ENCODE measurements around the gene CDK4. TPM values are rescaled to one million over a fixed set of nuclear protein-coding genes. Genes with fewer than 3 reads are reported as not detected.
"Not testable (repeated sequence)": the region's sequence is repeated elsewhere in the genome, so short reads cannot be mapped to it uniquely, and the experiment has no call there.

Gene CDK4
- total RNA-seq, 1 donor from 2014 or later = 59.0 TPM

DNA sequence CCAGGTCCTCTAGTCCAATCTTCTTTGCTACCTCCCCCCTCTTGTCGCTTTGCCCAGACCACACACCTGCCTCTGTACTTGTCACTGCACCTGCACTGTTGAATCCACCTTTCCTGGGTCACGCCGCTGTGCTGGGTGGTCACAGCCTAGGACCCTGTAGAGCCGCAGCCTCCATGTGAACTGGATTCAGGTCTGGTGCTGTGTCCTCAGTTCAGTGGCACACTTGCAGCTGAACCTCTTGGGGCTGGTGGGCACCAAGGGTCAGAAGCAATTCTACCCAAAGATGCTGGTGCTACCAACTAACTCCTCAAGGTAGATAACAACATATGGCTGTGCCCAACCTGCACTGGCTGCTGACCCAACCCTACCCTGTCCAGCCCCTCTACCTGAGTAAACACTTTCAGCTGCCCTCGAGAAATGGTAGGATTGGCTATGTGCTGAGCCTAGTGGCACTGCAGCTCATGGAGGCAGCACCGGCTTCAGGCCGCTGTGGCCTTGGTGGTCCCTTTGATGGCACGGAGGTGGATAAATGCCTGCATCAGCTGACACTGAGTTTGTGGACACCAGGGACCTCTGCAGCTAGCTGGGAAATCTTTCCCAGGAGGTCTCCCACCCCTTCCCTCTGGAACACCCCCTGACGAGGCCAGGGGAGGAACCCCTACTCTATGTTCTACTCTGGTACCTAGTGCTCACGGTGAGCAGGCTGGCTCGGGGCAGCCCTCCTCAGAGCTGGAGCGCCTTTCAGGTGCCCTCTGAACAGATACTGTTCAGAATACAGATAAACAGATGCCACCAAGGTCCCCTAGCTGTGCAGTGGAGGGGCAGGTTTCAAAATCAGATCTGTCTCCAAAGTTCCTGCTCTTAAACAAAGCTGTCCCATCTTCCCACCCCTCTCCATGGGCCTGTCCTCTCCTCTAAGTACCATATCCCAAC, 27.8 kb downstream of the CDK4 start:
- no peak for DNase-seq

DNA sequence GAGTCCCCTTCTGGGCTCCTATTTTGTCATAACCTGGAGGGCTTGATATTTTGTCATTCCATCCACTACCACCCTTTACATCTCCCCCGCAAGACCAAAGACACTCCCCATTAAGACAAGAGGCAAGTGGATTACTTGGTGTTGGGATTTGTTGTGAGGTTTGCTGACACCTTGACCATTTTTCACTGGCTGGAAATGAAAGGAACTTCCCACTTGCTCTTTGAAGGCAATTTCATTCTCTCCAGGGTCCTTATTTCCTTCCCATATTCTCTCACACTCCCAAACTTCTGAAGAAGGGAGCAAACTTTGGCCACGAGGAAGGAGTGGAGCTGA, 28.5 kb downstream of the CDK4 start:
- no peak for DNase-seq

DNA sequence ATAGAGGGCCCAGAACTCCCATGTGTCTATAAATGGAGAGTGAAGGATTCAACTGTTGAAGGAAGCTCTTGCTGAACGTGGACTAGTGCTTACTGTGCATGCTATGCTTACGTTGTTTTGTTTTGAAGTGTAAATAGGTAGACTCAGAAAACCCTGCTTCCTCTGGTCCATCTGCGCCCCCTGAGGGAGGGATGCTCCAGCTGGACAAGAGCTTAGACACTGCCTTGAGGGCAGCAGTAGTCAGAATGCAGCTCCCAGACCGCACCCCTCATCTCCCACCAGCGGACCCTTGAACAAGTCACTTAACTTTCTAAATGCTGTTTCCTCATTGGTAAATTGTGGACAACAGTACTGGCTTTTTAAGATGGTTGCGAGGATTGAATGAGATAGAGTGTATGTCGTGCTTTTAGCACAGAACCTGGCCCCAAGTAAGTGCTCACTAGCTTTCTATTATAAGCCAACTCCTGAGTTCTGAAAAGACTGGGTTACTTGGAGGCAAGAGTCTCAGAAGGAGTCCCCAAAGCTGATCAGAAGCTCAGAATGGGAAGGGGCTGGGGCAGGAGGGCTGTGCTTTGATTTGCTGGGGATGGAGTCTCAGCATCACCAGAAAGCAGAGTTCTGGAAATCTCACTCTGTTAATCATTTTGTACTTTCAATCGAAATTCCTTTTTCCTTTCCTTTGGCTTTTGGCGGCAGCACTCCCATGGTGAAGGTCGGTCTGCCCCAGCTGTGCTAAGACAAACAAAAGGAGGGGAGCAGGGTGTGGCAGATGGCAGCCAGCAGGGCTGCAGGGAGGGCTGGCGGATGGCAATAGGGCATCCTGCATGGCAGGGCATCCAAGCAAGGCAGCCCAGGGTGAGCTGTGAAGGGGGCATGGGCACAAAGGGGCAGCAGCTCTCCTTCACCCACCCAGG, 29.1 kb downstream of the CDK4 start:
- no peak for DNase-seq

DNA sequence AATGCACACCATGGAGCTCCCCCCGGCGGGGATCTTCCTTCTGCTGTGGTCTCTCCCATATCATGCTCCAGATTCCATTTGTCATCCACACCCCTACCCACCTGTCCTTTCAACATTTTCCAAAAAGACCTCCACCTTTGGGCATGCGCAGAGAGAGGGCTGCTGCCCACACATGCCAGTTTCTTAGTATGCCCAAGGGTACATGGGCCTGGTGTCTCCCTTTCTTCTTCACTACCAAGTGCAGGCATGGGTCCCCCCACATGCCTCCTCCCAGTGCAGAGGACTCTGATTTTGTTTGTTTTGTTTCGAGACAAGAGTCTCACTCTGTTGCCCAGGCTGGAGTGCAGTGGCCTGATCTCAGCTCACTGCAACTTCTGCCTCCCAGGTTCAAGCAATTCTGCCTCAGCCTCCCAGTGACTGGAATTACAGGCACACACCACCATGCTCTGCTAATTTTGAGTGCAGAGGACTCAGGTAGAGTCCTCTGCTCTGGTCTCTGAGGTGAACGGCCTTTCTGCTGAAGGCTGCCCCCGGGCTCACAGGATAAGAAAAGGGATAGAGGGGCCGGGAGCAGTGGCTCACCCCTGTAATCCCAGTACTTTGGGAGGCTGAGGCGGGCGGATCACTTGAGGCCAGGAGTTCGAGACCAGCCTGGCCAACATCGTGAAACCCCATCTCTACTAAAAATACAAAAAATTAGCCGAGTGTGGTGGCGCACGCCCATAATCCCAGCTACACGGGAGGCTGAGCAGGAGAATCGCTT, 30.1 kb downstream of the CDK4 start:
- not testable (repeated sequence) for DNase-seq

DNA sequence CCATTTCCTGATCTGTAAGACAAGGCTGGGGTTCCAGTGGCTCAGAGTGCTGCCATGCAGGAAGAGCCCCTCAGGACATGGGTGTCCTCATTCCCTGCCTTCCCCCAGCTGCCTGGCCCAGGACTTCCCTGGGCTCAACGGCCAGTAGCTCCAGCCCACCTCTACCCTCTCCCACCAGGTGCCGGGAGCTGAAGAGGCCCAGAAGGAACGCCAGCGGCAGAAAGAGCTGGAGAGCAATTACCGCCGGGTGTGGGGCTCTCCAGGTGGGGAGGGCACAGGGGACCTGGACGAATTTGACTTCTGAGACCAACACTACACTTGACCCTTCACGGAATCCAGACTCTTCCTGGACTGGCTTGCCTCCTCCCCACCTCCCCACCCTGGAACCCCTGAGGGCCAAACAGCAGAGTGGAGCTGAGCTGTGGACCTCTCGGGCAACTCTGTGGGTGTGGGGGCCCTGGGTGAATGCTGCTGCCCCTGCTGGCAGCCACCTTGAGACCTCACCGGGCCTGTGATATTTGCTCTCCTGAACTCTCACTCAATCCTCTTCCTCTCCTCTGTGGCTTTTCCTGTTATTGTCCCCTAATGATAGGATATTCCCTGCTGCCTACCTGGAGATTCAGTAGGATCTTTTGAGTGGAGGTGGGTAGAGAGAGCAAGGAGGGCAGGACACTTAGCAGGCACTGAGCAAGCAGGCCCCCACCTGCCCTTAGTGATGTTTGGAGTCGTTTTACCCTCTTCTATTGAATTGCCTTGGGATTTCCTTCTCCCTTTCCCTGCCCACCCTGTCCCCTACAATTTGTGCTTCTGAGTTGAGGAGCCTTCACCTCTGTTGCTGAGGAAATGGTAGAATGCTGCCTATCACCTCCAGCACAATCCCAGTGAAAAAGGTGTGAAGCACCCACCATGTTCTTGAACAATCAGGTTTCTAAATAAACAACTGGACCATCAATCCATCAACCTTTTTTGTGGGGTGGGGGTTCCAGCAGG, 31.2 kb downstream of the CDK4 start:
- no peak for DNase-seq

DNA sequence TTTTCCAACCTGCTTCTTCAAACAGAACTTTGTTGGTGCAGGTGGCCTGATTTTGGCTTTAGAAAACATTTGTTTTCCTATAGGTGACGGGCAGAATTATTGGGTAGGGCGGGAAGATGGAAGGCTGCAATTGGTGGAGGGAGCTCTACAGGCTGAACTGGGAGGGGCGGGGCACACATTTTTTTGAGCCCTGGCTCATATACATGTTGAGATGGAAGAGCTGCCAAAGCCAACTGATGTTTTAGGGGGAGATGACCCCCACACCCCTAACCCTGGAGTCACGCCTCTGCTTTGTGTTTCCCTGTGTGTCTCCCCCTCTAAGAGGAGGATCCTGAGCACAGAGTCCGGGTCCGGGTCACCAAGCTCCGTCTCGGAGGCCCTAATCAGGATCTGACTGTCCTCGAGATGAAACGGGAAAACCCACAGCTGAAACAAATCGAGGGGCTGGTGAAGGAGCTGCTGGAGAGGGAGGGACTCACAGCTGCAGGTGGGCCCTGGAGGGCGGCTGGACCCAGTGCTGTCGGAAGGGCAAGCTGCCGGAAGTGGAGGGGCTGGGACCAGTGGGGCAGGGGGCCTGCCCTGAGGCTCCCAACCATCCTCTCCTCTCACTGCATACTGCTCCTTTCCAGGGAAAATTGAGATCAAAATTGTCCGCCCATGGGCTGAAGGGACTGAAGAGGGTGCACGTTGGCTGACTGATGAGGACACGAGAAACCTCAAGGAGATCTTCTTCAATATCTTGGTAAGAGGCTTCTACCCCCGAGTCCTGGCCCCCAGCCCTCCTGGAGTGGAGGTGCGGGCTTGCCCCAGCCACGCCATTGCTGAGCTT, 32.1 kb downstream of the CDK4 start:
- no peak for DNase-seq

DNA sequence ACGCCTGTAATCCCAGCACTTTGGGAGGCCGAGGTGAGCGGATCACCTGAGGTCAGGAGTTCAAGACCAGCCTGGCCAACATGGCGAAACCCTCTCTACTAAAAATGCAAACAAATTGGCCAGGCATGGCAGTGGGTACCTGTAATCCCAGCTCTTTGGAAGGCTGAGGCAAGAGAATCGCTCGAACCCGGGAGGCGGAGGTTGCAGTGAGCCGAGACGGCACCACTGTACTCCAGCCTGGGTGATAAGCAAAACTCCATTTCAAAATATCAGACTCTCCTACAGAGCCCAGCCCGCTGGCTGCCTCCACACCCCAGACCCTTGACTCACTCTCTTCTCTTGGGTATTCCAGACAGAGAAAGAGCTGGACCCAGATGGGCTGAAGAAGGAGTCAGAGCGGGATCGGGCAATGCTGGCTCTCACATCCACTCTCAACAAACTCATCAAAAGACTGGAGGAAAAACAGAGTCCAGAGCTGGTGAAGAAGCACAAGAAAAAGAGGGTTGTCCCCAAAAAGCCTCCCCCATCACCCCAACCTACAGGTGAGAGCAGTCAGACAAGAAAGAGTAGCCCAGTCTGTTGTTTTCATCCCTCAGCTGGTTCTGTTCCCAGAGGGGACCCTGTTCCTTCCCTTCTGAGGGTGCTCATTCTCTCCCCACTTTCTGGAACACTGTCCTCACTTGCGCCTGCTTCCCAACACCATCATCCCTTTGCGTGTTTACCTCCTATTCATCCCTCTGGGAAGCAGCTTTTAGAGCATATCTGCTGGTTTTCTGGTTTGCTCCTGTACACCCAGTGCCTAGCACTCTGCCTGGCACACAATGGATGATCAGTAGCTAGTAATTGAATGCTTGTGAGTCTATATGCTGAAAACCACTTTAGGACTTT, 33.2 kb downstream of the CDK4 start:
- no peak for DNase-seq

DNA sequence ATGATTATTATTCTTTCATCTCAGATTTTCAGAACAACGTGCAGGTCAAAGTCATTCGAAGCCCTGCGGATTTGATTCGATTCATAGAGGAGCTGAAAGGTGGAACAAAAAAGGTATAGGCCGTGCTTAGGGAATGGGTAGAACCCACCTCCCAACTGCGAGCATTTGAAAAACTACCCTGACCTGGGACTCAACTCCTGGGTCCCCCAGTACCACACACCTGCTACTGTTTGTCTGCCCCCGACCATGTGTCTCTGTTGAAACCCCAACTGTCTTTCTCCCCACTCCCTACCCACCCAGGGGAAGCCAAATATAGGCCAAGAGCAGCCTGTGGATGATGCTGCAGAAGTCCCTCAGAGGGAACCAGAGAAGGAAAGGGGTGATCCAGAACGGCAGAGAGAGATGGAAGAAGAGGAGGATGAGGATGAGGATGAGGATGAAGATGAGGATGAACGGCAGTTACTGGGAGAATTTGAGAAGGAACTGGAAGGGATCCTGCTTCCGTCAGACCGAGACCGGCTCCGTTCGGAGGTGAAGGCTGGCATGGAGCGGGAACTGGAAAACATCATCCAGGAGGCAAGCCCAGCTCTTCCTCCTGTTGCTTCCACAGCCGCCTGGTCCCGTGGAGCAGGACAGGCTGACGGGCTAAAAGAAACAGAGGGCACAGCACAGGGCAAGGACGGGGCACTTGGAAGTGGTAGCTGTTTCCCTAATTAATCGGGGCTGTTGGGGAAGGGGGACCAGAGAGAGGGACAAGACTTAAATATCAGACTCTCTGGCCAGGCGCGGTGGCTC, 34.1 kb downstream of the CDK4 start:
- no peak for DNase-seq

DNA sequence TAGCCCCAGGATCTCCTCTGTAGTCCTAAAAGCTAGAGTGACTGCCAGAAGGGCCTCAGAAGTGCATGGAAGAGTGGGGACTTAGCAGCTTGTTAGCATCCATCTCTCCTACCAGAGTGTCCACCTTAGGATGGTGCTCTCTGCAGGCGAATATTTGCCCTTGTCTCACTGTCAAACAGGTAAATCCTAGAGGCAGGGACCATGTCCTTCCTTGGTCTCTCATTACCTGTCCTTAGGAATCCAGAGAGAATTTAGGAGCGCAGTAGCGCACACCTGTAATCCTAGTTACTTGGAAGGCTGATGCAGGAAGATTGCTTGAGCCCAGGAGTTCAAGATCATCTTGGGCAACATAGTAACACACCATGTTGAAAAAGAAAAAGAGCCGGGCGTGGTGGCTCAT, 35.0 kb downstream of the CDK4 start:
- DNase-seq = no peak

DNA sequence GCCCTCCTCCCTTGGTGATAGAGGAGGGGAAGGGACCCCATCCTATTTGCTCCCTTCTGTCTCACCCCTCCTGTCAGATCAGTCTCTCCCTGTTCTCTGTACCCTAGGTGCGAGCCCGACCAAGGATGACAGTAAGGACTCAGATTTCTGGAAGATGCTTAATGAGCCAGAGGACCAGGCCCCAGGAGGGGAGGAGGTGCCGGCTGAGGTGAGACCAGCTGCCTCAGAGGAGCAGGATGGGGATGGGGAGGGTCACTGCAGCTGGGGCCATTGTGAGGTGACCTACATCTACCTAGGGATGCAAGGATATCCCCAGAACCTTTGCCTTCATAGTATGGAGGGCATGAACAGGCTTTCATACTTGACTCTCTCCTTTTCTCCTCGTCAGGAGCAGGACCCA, 35.8 kb downstream of the CDK4 start:
- DNase-seq = no peak

DNA sequence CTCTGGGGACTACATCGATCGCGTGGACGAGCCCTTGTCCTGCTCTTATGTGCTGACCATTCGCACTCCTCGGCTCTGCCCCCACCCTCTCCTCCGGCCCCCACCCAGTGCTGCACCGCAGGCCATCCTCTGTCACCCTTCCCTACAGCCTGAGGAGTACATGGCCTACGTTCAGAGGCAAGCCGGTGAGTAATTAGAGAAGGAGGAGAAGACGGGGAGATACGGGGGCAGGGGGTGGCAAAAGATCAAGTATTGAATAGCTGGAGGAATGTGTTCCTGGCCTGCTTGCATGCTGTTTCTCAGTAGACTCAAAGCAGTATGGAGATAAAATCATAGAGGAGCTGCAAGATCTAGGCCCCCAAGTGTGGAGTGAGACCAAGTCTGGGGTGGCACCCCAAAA, 36.3 kb downstream of the CDK4 start:
- no peak for DNase-seq

DNA sequence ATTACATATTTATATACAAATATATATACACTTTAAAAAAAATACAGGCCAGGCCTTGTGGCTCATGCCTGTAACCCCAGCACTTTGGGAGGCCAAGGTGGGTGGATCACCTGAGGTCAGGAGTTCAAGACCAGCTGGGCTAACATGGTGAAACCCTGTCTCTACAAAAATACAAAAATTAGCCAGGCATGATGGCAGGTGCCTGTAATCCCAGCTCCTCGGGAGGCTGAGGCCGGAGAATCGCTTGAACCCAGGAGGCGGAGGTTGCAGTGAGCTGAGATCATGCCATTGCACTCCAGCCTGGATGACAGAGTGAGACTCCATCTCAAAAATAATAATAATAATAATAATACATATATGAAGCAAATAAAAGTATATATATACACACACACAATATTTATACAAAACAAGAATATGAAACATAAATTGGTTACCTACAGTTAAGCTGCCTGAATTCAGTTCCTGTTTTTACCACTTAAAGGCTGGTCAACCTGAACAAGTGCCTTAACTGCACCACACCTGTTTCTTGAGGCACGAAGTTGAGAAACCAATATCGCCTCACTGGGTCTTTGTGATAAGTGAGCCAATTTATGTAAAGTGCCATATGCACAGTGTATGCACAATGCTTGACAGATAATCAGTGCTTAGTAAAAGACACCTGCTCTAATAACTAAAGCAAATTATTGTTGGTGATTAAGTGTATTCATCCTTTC, 36.9 kb downstream of the CDK4 start:
- not testable (repeated sequence) for DNase-seq

DNA sequence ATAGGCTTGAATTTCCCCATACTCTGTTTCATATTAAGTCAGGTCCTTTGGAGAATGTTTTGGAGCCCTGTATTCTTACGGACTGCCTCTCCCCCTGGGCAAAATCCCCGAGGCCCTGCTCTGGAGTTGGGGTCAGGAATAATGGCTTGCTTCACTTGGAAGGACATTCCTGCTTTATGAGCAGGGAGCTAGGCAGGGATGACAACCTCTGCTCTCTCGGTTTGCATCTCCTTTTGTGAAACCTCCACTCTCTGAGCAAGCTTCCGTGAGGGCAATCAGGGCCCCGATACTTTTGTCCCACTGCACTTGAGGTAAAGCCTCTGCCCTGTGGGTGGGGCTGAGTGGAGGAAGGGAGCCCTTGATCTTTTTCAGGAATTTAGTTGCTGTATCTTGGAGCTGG, 38.9 kb downstream of the CDK4 start:
- DNase-seq = no peak

DNA sequence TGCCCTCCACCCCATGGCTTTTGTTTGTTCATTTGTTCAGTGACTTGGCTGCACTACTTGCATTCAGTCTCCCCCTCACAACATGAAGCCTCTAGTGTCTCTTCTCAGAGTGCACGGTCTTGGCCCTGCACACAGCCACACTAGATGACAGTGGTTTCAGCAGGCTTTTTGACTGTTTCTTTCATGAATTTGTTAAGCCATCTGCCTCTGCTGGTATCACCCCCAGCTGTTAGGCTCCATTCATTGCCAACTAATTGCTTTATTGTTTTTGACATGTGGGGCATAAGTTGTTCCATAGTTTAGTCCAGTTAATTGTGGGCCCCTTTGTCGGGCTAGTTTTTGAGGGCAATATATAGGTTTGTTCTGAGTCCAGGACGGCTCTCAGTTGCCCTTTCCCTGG, 39.4 kb downstream of the CDK4 start:
- DNase-seq = no peak

DNA sequence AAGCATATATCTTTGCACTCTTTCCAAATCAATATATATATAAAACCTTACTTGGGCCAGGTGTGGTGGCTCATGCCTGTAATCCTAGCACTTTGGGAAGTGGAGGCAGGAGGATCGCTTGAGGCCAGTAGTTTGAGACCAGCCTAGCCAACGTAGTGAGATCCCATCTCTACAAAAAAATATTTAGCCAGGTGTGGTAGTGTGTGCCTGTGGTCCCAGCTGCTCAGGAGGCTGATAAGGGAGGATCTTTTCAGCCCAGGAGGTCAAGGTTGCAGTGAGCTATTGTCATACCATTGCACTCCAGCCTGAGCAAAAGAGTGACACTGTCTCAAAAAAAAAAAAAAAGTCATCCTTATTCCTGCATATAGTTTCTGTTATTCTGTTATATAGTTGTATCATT, 43.8 kb downstream of the CDK4 start:
- DNase-seq = no peak

DNA sequence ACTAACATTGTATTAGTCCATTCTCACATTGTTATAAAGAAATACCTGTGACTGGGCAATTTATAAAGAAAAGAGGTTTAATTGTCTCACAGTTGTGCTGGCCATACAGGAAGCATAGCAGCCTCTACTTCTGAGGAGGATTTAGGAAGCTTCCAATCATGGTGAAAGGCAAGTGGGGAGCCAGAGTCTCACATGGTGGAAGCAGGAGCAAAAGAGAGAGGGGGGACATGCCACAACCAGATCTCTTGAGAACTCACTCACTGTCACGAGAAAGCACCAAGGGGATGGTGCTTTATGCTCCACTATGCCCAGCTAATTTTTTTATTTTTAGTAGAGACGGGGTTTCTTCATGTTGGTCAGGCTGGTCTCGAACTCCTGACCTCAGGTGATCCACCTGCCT, 44.9 kb downstream of the CDK4 start:
- DNase-seq = no peak

DNA sequence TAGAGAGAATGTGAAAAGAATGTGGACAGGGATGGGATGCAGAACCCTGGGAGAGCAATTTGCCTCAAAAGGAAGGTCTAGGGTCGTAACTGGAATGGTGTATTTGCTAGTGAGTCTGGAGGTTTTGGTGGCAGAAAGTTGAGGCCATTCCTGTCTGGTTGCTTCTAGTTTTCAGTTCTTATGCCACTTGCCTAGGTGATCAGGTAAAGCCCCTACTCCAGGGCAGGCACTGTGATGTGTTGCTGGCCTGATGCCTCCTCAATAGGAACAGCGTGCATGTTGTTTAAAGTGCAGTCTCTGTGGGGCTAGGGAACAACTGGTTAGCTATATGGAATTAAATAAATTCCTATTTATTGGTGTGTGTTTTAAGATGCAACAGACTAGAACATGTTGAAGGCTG, 51.8 kb downstream of the CDK4 start:
- no peak for DNase-seq

DNA sequence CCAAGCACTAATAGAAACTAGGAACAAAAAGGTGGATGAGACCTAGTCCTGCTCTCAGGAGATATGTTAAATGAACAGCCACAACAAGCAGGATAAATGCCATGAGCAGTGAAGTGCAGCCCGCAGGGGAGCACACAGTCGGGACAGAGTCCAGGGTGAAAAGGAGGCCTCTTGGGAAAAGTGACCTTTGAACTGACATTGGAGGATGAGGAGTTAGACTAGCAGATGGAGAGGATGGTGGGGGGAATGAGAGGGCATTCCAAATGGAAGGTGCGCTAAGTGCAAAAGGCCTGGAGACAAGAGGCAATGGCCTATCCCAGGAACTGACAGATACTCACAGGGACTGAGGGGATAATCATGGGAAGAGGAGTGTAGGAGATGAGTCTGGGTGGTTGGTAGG, 53.7 kb downstream of the CDK4 start:
- DNase-seq = no peak

Data from occipital lobe (tissue), 2 donors.